ENCODE results near the gene SLC34A3.
A peak's percentile ranks its signal among the peaks of the same experiment; 100 is the strongest.

SLC34A3 gene

DNA sequence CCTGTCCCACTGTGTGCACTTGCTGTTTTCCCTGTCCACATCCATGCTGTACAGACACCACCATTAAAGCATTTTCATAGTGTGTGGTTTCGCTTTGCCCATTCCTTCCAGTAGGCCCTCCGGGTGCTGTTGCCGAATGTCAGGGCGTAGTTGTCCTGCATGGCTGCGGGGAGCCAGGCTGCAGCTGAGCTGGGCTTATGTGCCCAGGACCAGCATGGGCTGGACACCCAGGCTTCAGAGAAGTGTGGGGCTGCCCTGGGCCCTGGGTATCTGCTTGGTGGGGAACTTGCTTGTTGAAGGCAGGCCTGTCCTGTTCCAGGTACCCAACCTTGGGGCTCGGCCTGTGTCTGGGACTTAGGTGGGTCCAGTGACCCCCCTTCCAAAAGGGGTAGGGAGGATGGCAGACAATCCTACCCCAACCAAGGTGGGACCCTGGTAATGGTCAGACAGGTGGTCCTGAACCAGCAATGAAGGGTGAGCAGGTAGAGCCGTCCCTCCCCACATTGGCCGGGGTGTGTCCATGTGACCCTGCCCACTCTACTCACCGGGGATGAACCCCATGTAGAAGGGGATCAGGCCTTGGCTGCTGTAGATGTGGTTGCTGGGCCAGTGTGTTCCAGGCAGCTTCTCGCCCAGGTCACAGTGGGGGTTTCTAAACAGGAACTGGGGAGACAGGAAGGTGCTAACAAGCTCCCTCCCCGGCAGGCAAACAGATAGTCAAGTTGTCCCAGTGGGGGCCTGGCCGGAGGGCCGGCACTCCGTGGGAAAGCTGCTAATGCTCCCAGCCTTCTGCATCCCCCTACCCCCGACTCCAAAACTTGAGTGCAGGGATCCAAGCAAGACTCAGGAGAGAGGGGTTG lies 13.2 kb downstream of the SLC34A3 start:
- no peak for DNase-seq

DNA sequence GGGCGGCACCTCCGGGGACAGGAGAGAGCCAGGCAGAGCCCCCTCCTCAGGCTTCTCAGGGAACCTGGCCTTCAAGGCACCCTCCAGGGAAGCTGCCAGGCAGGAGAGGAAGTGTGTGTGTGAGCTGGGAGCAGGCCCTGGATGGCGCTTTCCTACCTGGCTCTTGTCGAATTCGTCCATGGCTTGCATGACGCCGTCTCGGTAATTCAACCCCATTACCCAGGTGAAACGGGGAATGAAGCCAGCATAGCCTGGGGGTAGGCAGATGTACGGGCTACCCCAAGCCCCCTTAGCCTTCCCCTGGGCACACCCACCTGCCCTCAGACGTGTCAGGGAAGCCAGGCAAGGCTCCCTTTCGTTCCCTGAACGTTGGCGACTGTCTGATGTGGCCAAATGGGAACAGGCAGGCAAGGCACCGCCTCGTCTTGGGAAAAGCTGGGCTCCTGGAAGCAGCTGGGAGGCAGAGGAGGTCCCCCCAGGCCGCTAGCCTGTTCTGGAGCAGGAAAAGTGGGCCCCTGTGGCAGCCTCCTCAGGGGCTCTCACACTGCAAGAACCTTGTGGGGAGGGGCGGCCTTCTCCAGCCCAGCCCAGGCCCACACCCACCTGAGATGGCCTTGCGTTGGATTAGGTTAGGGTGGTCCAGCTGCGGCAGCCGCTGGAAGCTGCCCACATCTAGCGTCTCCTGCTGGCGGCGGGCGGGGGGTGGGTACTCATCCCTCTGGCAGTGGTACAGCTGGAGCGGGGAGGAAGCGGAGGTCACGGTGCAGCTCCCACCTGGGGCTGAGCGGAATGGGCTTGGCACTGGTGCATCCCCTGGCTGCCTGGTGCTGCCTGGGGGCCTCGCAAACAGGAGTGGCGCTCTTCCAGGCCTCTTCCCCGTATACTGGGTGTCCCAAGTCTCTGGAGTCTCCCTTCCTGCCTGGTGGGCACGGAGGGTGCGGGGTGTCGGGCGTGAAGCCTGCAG lies 14.1 kb downstream of the SLC34A3 start:
- DNase-seq, result no peak

DNA sequence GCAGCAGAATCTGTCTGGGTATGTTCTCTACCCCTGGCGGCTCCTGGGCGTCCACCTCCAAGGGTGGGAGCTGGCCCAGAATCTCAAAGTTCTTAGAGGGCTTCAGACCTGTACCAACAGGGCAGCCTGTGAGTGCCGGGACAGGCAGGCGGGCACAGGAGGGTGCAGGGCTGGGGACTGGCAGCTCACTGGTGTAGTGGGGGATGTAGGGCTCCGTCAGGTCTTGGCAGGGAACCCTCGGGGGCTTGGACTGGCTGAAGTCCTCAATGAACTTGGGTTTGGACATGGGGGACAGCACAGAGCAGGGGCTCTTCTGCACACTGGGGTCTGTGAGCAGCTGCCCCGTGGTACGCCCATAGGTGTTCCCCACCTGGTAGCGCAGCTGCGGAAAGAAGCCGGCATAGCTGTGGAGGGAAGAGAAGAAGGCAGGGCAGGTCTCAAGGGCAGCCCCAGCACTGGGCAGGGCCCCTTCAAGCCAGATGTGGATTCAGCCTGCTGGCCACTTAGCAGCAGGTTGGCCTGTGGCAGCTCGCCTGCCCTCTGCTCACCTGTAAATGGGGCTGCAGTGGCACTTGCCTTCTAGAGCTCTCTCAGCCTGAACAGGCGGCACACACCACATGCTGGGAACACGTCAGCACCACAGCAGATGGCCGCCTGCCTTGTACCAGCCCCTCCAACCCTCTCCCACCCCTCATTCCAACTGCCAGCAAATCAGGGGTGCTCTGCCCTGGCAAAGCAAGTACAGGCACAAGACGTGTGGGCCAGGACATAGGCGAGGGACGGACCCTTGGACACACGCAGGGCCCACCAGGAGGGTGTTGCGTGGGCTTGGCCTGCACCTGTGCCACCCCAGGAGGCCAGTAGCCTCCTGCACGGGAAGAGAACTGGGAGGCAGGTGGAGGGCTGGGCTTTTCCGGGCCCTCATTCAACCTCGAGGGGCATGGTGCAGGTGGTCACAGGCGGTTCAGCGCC lies 15.0 kb downstream of the SLC34A3 start:
- no peak for DNase-seq

DNA sequence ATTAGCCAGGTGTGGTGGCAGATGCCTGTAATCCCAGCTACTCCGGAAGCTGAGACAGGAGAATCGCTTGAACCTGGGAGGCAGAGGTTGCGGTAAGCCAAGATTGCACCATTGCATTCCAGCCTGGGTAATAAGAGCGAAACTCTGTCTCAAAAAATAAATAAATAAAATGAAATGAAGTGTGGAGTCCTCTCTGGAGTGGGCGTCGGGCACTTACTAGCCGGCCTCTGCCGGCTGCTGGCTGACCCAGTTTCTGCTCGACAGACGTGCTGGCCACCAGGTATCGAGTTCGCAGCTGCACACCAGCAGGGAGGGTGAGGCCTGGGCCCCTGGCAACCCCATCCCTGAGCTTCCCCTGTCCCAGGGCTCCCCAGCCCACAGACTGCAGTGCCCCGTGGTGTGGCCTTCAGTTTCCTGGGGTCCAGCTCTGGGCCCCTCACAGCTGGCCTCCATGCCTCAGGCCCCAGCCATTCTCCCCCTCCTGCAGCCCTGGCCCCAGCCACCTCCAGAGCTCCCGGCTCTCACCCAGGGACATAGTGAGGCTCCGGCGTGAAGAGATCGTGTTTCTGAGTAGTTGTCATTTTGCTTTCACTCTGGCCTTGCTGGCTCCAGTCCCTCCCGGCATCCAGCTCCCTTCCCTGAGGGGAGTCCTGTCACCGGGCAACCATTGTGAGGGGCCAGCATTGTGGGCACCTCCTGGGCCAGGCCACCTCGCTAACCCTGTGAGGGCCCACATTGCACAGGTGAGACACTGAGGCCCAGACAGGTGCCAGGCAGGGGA lies 16.6 kb downstream of the SLC34A3 start:
- DNase-seq, result no peak

DNA sequence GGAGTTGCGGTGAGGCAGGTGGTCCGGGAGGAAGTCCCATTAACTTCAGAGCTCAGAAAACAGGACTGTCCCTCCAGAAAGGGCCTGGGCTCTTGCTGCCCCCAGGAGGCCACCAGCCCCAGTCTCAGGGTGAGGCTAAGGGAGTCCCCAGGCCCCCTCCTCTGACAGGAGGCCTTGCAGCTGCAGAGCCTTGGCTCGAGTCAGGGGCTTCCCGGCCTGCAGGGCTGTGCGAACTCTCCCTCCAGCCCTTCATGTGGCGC lies 17.1 kb downstream of the SLC34A3 start:
- no peak for DNase-seq

DNA sequence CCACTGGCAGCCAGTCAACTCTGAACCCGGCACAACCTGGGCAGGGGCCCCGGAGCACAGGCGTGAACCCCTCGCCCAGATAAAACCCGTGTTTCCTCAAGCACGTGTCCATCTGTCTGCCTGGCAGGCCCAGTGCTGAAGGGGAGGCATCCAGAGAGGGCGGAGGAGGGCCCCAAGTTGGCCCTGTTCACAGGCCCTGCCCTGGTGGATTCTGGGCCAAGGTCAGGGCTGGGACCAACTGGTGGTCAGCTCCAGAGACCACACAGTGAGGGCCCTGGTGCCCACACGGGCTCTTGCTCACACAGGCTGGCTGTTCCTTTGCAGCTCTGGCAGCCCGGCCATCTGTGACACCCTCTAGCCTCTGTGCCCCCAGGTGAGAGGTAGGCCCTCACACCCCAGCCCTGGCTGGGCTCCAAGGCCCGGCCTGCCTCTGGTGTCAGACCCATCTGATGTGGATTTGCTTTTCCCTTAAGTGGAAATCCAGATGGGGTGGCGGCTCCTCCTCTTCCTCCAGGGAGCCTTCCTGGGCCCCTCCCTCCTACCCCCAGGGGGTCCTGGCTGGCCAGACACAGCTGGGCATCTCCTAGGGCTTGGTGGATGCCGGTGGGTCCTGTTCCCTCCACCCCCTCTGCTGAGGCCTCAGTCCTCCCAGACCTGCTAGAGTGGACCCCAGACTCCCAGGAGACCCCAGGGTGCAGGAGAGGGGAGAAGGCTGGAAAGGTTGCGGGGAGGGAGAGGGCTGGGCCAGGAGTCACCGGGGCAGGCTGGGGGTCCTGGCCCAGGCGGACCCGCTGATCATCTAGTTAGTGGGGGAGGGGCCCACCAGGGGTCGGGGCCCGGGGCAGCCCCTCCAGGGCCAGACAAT lies 19.9 kb downstream of the SLC34A3 start:
- no peak for DNase-seq

DNA sequence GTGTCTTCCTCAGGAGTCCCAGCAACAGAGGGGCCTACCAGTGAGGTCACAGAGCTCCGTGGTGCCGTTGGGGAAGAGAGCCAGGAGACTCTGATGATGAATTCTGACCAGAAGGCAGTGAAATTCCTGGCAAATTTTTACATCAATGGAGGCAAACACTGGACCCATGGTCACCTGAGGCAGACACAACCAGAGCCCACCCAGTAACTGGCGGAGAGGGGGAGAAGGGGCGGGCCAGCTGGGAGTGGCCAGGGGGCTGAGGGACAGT lies 20.4 kb downstream of the SLC34A3 start, which contains the start of gene STPG3:
TSS of gene STPG3 (plus strand) at position 93 of the 268 bp plus-strand sequence. CDS start at position 94, 1 bp downstream.
- no peak for DNase-seq

DNA sequence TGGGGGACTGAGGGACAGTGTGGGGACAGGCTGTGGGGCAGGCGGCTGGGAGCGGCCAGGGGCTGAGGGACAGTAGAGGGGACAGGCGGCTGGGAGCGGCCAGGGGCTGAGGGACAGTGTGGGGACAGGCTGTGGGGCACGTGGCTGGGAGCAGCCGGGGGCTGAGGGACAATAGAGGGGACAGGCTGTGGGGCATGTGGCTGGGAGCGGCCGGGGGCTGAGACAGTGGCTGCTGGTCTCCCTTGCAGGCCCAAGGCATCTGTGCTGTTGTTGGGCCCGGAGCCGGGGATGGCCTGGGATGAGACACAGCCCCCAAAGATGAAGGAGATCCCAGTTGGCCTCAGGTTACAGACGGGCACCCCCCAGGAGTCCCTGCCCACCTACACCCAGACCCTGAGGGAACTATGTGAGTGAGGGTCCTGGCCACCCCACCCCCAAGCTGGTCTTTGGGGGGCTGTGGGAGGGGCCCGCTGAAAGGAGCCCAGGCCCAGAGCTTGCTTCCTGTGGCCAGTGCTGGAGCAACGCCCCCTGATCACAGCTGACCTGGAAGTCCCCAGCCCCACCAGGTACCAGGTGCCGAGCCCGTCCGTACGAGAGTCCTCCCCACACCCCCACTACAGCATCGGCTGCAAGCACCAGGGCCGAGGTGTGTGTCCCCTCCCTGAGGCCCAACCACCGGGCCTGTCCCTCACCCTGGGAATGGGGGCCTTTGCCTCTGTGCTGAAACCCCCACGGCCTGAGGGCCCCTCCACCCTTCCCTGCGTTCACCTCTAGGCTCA lies 21.0 kb downstream of the SLC34A3 start:
- no peak for DNase-seq

DNA sequence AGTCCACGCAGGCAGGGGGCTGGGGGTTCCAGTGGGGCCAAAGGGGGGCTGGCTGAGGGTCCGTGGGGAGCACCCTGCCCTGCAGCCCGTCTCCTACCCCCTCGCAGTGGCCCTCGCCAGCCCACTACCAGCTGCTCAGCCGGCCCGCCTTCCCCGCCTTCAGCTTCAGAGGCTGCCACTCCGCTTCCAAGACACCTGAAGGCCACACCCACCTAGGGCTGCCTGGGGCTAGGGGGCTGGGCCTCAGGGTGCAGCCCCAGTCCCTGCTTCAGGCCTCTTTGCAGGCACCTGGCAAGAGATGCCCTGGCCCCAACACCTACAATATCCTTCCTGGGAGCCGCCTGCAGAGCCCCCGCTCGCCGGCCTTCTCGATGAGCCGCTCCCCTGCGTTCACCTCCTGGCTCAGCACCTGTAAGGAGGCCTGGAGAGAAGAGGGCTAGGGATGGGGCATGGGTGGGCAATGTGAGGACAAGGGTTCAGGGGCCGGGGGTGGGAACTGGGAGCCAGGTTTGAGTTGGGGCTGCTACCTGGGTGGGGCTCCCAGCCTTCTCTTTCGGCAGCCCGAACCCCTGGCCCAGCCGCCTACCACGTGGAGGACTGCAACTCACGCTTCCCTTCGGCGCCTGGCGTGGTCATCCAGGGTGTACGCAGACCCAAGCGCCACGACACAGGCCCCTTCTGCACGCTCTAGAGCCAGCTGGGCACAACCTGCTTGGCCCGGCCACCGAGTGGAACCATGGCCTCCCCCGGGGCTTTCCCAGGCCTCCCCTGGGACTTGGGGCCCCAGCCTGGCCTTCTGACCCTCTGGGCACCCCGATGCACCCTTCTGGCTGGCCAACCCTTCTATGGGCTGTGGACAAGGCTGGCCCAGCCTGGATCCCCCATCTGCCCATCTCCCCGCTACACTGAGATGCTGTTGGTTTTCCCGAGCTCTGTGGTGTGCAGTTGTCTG lies 22.1 kb downstream of the SLC34A3 start:
- no peak for DNase-seq

DNA sequence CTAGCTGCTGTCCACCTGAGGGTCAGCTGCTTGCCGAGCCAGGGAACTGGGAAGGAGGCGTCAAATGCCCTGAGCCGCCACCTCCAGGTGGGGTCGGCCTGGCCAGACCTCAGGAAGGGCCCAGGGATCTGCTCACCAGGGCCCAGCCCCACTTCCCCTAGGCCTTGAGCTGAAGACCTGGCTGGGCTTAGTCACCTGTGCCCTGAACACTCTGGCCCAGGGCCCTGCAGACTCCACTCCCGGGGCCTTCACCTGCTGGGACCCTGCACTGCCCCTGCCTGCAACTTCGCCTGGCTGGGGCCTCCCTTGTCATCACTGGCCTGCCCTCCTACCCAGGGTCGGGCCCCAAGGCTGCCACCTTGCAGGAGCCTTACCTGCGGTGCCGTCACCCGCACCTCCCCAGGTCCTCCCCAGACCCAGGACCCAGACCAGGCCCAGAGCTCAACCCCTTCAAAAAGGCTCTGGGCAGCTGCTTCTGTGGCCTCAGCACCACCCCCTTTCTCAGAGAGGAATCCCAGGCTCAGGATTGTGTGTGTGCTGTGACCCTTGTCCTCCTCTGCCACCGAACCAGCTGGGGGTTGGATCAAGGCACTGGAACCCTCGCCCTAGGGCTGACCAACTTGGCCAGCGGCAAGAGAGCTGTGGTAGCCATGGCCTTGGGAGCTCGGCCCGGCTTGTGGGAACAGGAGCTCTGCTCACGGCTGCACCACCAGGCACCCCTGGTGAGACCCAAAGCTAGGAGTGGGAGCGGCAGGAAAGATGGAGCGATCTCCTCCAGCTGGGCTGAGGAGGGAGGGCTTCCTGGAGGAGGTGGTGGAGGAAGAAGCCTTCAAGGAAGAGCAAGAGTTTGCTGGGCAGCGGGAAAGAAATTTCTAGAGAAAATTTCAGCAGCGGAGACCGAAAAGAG lies 23.3 kb downstream of the SLC34A3 start:
- DNase-seq, result no peak

DNA sequence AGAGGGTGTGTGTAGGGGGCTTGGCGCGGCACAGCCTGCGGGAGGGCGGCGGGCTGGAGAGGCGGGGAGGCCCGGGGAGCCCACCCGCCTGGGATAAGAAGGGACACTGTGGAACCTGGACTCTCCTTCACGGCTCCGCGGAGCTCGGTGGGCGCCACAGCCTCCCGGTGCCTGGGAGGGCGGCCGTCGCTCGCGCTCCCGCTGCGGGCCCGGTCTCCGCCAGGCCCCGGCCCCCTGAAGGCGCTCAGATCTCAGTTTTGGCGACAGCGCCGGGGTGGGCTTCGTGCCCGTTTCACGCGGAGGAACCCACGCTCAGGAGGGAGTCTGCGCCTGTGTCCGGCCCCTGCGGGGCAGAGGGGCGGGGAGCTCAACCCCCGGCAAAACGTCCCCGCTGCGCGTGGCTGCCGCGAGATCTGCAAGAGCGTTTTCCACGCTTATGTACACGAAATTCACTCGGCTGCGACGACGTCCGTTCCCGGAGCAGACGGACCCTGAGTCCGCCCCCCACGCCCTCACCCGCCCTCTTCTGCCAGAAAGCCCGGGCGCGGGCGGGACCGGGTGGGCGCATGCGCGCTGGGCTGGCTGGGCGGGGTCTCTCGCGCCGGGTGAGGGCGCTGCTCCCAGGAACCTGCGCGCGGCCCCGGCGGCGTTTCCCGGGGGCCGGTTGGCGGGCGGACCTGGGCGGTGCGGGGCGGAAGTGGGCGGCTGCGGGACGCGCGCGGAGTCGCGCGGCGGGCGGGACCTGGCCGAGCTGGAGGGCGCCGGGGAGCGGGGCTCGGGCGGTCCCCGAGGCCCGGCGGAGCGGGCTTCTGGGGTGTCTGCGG lies 24.1 kb downstream of the SLC34A3 start, which contains the start of gene NELFB:
TSS of gene NELFB (plus strand) at position 704 of the 824 bp plus-strand sequence.
- peak; percentile 85 for DNase-seq

DNA sequence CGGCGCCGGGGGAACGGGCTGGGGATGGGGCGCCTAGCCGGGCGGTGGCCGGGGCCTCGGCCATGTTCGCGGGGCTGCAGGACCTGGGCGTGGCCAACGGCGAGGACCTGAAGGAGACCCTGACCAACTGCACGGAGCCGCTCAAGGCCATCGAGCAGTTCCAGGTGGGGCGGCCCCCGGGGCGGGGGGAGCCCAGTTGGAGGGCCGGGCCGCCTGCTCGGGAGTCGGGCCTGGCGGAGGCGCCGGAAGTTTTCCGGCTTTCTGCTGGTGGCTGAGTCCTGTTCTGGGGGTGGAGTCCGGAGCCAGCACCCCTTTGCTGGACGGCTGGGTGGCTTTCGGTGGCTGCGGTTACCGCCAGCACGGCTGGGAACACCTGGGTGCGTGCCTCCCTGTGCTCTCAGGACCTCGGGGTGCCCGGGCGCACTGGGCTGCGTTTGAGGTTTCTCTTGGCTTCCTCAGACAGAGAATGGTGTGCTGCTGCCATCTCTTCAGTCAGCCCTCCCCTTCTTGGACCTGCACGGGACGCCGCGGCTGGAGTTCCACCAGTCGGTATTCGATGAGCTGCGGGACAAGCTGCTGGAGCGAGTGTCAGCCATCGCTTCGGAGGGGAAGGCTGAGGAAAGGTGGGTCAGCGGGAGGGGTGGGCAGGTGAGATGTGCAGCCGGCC lies 24.9 kb downstream of the SLC34A3 start:
- no peak for DNase-seq

DNA sequence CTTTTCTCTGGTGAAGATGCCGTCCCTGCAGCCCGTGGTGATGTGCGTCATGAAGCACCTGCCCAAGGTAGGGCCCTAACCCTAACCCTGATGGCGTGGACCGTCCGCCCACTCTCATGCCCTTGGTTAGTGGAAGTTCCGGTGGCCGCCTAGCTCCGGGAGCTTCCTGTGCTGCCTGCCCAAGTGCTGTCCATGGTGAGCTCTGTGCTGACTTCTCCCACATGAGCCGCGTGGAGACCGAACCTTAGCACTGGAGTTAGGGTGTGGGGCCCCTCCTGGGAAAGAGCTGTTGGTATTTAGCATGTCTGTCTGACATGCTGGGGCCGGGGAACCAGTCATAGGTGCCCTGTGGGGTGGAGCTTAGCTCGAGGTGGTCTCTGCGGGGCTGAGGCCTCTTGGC lies 25.7 kb downstream of the SLC34A3 start:
- no peak for DNase-seq

DNA sequence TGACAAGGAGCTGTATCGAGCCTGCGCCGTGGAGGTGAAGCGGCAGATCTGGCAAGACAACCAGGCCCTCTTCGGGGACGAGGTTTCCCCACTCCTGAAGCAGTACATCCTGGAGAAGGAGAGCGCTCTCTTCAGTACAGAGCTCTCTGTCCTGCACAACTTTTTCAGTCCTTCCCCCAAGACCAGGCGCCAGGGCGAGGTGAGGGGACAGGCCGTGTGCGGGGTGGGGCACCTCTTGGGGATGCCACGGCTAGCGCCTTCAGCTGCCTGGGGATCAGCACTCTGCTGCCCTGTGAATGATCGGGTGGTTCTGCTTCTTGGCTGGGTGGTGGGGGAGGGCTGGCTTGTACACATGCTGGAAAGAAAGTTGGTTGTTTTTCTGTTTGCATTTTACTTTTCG lies 26.2 kb downstream of the SLC34A3 start:
- no peak for DNase-seq

DNA sequence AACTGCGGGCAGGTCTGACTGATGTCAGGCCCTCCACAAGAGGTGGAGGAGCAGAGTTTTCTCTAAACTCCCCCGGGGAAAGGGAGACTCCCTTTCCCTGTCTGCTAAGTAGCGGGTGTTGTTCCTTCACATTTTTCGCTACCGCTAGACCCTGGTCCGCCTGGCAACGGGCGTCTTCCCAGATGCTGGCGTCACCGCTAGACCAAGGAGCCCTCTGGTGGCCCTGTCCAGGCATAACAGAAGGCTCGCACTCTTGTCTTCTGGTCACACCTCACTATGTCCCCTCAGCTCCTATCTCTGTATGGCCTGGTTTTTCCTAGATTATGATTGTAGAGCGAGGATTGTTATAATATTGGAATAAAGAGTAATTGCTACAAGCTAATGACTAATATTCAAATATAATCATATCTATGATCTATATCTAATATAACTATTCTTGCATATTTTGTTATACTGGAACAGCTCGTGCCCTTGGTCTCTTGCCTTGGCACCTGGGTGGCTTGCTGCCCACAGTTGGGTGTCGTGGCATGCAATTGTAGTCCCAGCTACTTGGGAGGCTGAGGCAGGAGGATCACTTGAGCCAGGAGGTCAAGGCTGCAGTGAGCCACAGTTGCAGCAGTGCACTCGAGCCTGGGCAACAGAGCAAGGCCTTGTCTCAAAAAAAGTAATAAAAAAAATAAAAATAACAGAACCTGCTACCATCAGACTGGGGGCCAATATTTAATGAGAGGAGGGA lies 31.6 kb downstream of the SLC34A3 start:
- peak; percentile 39 for DNase-seq

DNA sequence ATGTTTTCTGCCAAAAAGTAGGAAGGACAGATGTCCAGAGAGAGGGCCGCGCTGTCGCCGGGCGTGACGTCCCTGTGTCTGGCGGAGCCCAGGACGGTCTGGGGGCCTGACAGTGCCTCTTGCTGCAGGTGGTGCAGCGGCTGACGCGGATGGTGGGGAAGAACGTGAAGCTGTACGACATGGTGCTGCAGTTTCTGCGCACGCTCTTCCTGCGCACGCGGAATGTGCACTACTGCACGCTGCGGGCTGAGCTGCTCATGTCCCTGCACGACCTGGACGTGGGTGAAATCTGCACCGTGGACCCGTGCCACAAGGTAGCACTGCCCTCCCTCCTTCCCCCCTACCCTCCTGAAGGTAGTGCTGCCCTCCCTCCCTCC lies 32.2 kb downstream of the SLC34A3 start:
- DNase-seq, result no peak
